Right lung (tissue), 5 donors: ENCODE measurements around the gene KCTD20. TPM values are rescaled to one million over a fixed set of nuclear protein-coding genes. Genes with fewer than 3 reads are reported as not detected.
"Not testable (repeated sequence)": the region's sequence is repeated elsewhere in the genome, so short reads cannot be mapped to it uniquely, and the experiment has no call there.

Experiments used
- DNase-seq, 2 donors: peaks; one replicate each; pipeline ENCODE4 v3.0.0-alpha.2; 2013
- polyA plus RNA-seq, 5 donors: library from polyadenylated mRNA; unstranded; fragments of 120-200 nt; gene quantifications; one replicate each; pipeline versions ENCODE4 v1.2.1 to v1.2.3, GENCODE V29; 2013; ENCODE audit warnings: inconsistent platforms in 1 of 5, low replicate concordance in 1 of 5; ENCODE audit not compliant: insufficient read length in 5 of 5, insufficient read depth in 1 of 5

KCTD20 gene
- polyA plus RNA-seq, 5 donors, result 42.5 to 57.1 (median 49.8) TPM

GRCh38 chr6:36442103-36442670 is 613 bp upstream of the KCTD20 start:
- DNase-seq, result no peak

DNA sequence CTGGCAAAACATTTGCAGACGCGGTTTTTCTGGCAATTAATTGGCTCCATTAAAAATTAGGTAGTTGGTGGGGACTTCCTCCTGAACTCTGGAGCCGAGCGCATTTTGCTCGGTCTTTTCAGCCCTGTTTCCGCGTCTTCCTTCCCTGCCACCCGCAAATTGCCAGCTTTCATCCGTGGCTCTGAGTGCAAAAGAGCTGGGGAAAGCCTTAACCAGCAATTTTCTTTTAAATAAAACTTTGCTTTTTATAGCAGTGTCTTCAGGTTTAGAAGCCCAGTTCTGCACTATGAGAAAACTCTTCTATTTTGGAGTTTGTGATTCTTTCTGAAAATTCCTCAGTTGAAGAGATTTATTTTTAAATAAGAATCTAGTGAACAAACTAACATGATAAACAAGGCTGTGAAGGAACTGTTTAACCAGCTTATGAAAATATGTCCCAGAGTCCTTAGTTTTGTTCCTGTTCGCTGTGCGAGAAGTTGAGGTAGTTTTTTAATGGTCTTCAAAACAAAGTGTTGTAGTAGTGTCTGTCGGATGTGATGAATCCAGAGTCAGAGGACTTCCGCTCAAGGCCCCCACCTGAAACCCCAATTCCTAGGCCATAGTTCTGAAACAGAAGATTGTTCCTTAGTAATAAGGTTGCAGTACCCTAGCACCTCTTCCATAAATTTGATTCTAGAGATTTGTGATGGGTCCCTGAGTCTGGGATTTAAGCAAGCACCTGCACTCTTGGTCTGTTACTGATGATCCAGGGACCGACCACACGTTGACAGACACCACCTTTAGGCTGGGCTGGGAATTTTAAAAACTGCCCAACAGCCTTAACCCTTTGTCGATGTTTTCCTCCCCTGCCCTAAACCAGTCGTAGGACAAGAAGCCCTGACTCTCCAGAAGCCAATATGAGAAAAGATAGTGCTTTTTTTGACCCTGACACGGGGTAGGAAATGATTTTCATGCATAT is 950 bp downstream of the KCTD20 start:
- no peak for DNase-seq

DNA sequence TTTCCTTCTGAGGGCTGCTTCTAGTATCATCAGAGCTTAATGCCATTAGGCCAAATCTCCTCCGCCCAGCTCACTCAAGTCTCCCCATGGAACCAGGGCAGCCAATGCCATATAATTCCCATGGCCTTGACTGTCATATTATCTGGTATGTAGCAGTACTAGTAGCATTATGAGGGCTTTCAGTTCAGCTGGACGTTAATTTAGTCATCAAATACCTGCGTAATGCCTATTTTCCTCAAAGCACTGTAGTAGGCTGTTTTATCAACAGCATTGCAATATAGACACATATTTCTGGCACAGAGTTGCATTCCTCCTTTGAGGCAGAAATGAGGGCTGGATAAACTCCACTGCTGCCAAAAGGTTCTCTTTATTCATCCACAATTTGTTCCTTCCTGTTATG is 1.7 kb downstream of the KCTD20 start:
- DNase-seq, result peak in 1 of 2 donors; percentile 41

DNA sequence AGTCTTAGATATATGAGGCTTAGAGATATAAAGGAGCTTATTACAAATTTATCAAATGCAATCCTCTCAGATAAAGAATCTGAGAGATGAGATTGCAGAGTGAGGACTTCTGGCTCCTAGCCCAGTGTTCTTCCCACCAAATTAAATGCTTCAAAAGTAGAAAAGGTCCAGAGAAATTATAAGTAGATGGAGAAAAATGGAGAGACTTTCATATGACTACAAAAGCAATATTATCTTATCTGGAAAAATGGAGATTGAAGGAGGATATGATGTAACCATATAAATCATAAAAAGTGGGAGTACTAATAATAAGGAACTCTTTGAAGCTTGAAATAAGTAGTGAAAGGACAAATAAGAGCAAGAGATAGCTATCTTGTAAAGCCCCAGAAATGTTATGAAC is 2.8 kb downstream of the KCTD20 start:
- DNase-seq, result no peak

DNA sequence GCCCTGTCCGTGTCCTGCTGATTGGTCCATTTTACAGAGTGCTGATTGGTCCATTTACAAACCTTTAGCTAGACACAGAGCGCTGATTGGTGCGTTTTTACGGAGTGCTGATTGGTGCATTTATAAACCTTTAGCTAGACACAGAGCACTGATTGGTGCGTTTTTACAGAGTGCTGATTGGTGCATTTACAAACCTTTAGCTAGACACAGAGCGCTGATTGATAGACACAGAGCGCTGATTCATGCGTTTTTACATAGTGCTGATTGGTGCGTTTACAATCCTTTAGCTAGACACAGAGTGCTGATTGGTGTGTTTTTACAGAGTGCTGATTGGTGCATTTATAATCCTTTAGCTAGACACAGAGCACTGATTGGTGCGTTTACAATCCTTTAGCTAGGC is 6.4 kb downstream of the KCTD20 start:
- not testable (repeated sequence) for DNase-seq

- DNase-seq, result not testable (repeated sequence)
These were observed 10.1 kb downstream of the KCTD20 start for GRCh38 chr6:36452897-36453296.

DNA sequence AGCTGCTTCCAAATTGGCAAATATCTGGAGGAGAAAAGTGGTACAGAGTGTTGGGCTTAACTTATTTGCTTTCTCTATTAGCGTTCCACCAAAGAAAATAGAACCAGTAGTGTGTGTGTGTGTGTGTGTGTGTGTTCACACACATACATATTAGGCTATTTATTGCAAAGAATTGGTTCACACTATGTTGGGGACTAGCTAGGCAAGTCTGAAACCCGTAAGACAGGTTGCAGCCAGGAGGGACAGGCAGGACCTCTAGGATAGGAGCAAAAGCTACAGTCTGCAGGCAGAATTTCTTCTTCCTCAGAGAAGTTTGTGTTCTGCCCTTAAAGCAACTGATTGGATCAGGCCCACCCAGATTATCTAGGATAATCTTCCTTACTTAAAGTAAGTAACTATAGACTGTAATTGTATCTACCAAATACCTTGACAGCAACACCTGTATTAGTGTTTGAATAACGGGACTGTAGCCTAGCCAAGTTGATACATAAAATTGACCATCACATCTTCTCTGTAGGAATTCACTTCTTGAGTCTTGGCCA is 12.8 kb downstream of the KCTD20 start:
- DNase-seq, result peak in 1 of 2 donors; percentile 3

GRCh38 chr6:36459501-36459900 is 16.7 kb downstream of the KCTD20 start:
- DNase-seq, result no peak

GRCh38 chr6:36460916-36461315 is 18.1 kb downstream of the KCTD20 start:
- no peak for DNase-seq

DNA sequence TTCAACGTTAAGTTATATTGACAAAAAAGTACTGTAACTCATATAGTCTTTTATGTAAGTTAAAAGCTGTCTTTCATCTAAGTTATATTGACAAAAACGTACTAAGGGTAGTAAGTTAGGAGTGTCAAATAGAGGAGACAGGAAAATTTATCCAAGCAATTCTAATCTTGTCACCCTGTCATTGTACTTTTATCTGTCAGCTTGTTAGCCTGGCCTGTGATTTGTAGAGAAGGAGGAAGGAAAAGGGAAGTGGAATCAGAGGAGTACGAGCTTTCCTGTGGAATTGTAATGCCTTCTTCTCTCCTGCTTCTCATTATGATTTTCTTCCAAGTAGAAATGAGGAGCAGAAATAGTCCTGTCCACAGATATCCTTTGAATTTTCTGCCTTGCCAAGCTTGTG is 18.8 kb downstream of the KCTD20 start:
- no peak for DNase-seq

DNA sequence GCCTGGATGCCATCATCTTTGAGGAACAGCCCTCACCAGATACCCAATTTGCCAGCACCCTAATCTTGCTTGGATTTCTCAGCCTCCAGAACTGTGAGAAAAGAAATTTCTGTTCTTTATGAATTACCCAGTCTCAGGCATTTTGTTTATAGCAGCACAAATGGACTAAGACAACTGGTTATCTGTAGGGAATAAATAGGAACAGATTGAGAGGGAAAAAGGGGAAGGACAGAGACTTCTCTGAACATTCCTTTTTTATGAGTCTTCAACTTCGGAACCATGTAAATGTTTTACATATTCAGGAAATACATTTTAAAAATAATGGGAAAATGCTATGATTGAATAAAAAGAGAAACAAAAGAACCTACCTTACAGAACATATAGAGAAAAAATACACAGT is 20.9 kb downstream of the KCTD20 start:
- DNase-seq, result no peak

GRCh38 chr6:36464233-36464632 is 21.4 kb downstream of the KCTD20 start:
- no peak for DNase-seq

GRCh38 chr6:36467625-36468024 is 24.8 kb downstream of the KCTD20 start:
- no peak for DNase-seq

GRCh38 chr6:36469148-36469661 is 26.4 kb downstream of the KCTD20 start:
- no peak for DNase-seq

DNA sequence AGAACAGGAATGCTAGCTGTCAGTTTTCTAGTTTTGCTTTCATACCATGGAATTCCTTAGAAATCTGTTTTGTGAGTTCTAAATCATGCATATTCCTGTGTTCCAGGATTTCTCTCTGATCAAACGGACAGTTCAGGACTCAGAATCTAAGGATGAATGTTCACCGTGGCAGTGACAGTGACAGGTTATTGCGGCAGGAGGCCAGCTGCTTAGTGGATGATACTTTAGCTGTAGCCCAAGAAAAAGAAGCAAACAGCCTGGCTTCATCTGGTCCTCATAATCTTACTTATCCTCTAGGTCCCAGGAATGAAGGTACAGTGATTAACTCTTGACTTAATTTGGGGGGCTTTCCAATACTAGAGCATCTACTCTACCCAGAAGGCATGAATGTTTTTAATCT is 27.1 kb downstream of the KCTD20 start:
- no peak for DNase-seq

- no peak for DNase-seq
These were observed 35.3 kb downstream of the KCTD20 start for GRCh38 chr6:36478051-36478526.

- DNase-seq, result no peak
These were observed 36.5 kb downstream of the KCTD20 start for GRCh38 chr6:36479256-36479655.

- DNase-seq, result not testable (repeated sequence)
These were observed 40.5 kb downstream of the KCTD20 start for GRCh38 chr6:36483326-36483725.

GRCh38 chr6:36484736-36485135 is 41.9 kb downstream of the KCTD20 start:
- no peak for DNase-seq

- no peak for DNase-seq
These were observed 44.9 kb downstream of the KCTD20 start for GRCh38 chr6:36487698-36488097.

- no peak for DNase-seq
These were observed 45.4 kb downstream of the KCTD20 start for GRCh38 chr6:36488221-36488620.

DNA sequence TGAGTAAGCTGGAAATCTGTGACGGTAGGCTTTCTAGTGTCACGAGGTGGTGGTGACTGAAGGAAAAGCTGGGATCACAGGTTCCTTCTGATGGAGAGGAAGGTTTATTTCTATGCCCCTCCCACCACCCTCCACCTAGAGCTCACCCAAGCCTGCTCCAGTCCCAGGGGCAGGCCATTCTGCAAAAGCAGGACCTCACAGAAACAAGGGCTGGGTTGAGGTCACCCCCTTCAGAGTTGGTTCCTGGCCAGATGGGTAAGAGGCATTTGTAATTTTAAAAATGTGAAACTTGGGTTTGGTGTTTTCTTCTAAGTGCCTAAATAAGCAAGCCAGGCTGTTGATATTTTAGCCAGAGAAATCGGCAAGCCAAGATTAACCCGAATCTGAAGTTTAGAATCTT is 46.6 kb downstream of the KCTD20 start:
- no peak for DNase-seq
